Measurements from ENCODE around the gene EEF1AKMT1.

GRCh38 chr13:20708216-20708615, 65.5 kb downstream of the EEF1AKMT1 start:
- TF ChIP-seq POLR2A (IDR thresholded peaks at IDR 0.05): no peak
- TF ChIP-seq, protein P1, sequence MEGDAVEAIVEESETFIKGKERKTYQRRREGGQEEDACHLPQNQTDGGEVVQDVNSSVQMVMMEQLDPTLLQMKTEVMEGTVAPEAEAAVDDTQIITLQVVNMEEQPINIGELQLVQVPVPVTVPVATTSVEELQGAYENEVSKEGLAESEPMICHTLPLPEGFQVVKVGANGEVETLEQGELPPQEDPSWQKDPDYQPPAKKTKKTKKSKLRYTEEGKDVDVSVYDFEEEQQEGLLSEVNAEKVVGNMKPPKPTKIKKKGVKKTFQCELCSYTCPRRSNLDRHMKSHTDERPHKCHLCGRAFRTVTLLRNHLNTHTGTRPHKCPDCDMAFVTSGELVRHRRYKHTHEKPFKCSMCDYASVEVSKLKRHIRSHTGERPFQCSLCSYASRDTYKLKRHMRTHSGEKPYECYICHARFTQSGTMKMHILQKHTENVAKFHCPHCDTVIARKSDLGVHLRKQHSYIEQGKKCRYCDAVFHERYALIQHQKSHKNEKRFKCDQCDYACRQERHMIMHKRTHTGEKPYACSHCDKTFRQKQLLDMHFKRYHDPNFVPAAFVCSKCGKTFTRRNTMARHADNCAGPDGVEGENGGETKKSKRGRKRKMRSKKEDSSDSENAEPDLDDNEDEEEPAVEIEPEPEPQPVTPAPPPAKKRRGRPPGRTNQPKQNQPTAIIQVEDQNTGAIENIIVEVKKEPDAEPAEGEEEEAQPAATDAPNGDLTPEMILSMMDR (IDR thresholded peaks at IDR 0.05): no peak
- TF ChIP-seq EP300 (IDR thresholded peaks at IDR 0.05; ENCODE audit: low read depth): no peak

Data from transverse colon (tissue), 3 donors.